GM23338 (cell line): ENCODE data around the gene BEGAIN. TPM values are rescaled to one million over a fixed set of nuclear protein-coding genes. Genes with fewer than 3 reads are reported as not detected.

Experiments
- ATAC-seq: fragments of 200-7000 bp; cut with Tn5 transposase; 3 replicates; pipeline ENCODE4 v1.9.1; 2020
- DNase-seq: peaks from one replicate; pipeline ENCODE4 v3.0.0-alpha.2; 2015; ENCODE audit warnings: low spot score
- H2AFZ ChIP-seq: fragments of 200-600 bp; sonication (generic); 2 replicates; pipeline ENCODE4 v1.8.0; 2016; ENCODE audit warnings: antibody characterized with exemption, mild to moderate bottlenecking, moderate library complexity
- H3F3A ChIP-seq: fragments of 200-600 bp; sonication (generic); replicated peaks from 2 replicates; pipeline ENCODE4 v1.8.0; 2017; ENCODE audit warnings: antibody characterized with exemption, mixed run types, low read depth
- H3K27ac ChIP-seq: fragments of 200-600 bp; sonication (generic); 2 replicates; pipeline ENCODE4 v1.6.1; 2016; ENCODE audit warnings: low read depth
- H3K27me3 ChIP-seq: fragments of 200-600 bp; sonication (generic); 2 replicates; pipeline ENCODE4 v1.8.0; 2016; ENCODE audit warnings: mild to moderate bottlenecking, mixed run types, moderate library complexity; ENCODE audit not compliant: insufficient read depth
- H3K36me3 ChIP-seq: fragments of 200-600 bp; sonication (generic); 2 replicates; pipeline ENCODE4 v1.8.0; 2016; ENCODE audit warnings: mild to moderate bottlenecking; ENCODE audit not compliant: insufficient read depth
- H3K4me1 ChIP-seq: fragments of 200-600 bp; sonication (generic); 2 replicates; pipeline ENCODE4 v1.8.0; 2016; ENCODE audit warnings: mild to moderate bottlenecking, moderate library complexity; ENCODE audit not compliant: insufficient read depth
- H3K4me2 ChIP-seq: fragments of 200-600 bp; sonication (generic); 2 replicates; pipeline ENCODE4 v1.7.1; 2017; ENCODE audit warnings: mixed run types
- H3K4me3 ChIP-seq: fragments of 200-600 bp; sonication (generic); 2 replicates; pipeline ENCODE4 v1.6.1; 2016; ENCODE audit warnings: mixed run types
- H3K79me2 ChIP-seq: fragments of 200-600 bp; sonication (generic); replicated peaks from 2 replicates; pipeline ENCODE4 v1.8.0; 2017; ENCODE audit warnings: mild to moderate bottlenecking; ENCODE audit not compliant: insufficient read depth
- H3K9me2 ChIP-seq: fragments of 200-600 bp; sonication (generic); 2 replicates; pipeline ENCODE4 v1.8.0; 2017; ENCODE audit not compliant: insufficient read depth
- H4K20me1 ChIP-seq: fragments of 200-600 bp; sonication (generic); replicated peaks from 2 replicates; pipeline ENCODE4 v1.8.0; 2017; ENCODE audit warnings: mild to moderate bottlenecking; ENCODE audit not compliant: insufficient read depth
- H3K27ac Mint-ChIP-seq: 2 replicates; pipeline ENCODE4 v1.8.0; 2020; ENCODE audit warnings: inconsistent platforms, mild to moderate bottlenecking, moderate library complexity, mixed read lengths
- H3K27me3 Mint-ChIP-seq: 3 replicates; pipeline ENCODE4 v1.8.0; 2022; ENCODE audit warnings: low read depth, mild to moderate bottlenecking, moderate library complexity, mixed read lengths, inconsistent platforms; ENCODE audit not compliant: insufficient read depth, poor library complexity
- H3K36me3 Mint-ChIP-seq: 3 replicates; pipeline ENCODE4 v1.8.0; 2021; ENCODE audit warnings: low read depth, mild to moderate bottlenecking, inconsistent platforms, moderate library complexity, mixed read lengths
- H3K4me1 Mint-ChIP-seq: 3 replicates; pipeline ENCODE4 v1.8.0; 2020; ENCODE audit warnings: mild to moderate bottlenecking, inconsistent platforms, mixed read lengths
- H3K4me3 Mint-ChIP-seq: 3 replicates; pipeline ENCODE4 v1.8.0; 2021; ENCODE audit warnings: moderate library complexity, mild to moderate bottlenecking, inconsistent platforms, mixed read lengths
- H3K9me3 Mint-ChIP-seq: 3 replicates; pipeline ENCODE4 v1.8.0; 2020; ENCODE audit warnings: moderate library complexity, mild to moderate bottlenecking, inconsistent platforms, mixed read lengths
- CTCF ChIP-seq, 2 experiments: fragments of 200-600 bp in 1 of 2; sonication (generic) in 1 of 2; conservative IDR thresholded peaks; 2 replicates each; pipeline versions ENCODE4 v1.5.1 to v1.6.1; 2016 to 2017; ENCODE audit warnings: antibody characterized with exemption in 2 of 2, low read depth in 2 of 2, mild to moderate bottlenecking in 2 of 2, moderate library complexity in 1 of 2
- ZNF331 ChIP-seq: fragments of 250-450 bp; sonication (Bioruptor Pico); IDR thresholded peaks from 2 replicates; pipeline ENCODE4 v1.5.0; 2020; ENCODE audit warnings: low read depth, mild to moderate bottlenecking, moderate library complexity
- polyA plus RNA-seq: library from polyadenylated mRNA; unstranded; fragments of >200 nt; fragmentation: Nextera tagmentation; extraction: Ambion mirVana; gene quantifications from 2 replicates; pipeline ENCODE4 v1.2.1, GENCODE V29; 2016
- small RNA-seq: library from RNA; depleted of rRNA; stranded (forward); fragments of <200 nt; gene quantifications from one replicate; pipeline ENCODE3, GENCODE V24; 2014; ENCODE audit warnings: low replicate concordance
- total RNA-seq: library from RNA; depleted of rRNA; stranded (reverse); fragments of >200 nt; shearing (Covaris generic); gene quantifications from 2 replicates; pipeline ENCODE4 v1.2.3, GENCODE V29; 2014; rRNA removed
- TF ChIP-seq, protein P1 (sequence below): fragments of 250-450 bp; sonication (Bioruptor Pico); IDR thresholded peaks from 2 replicates; pipeline ENCODE4 v1.5.0; 2020; ENCODE audit warnings: mild to moderate bottlenecking, moderate library complexity

BEGAIN gene
- total and polyA plus RNA-seq, 2 experiments from 2014 or later, result 0.60 to 2.4 TPM

- no peak for TF ChIP-seq CTCF (conservative IDR thresholded peaks at IDR 0.05; ENCODE audit: low read depth in 2 of 2)
Observed at GRCh38 chr14:100488057-100488456, 99.2 kb downstream of the BEGAIN start (continued).

DNA sequence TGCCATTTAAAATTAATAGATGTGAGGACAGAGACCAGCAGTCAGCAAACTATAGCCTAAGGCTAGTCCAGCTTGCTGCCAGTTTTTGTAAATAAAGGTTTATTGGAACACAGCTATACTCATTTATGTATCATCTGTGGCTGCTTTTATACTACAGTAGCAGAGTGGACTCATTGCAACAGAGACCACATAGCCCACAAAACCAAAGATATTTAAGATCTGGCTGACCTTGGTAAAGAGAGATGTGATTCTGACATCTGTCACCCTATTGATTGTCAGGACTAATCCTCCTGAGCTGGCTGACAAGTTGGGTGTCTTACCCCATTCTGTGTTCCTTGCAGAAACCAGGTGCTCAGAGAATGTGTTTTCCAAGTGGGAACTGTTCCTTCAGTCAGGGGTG, 99.9 kb downstream of the BEGAIN start:
- H3K27ac Mint-ChIP-seq, result no peak overlapping the region
- no peak for DNase-seq
- Histone ChIP-seq H3K27ac (no peak overlapping the region), H3K27me3 (no peaks in the 10 kb centered on the region), H3K79me2 (no peaks in the 10 kb centered on the region), H3K4me3 (no peak overlapping the region), H3K36me3 (no peaks in the 10 kb centered on the region), H3K4me2 (no peak overlapping the region), H2AFZ (no peak overlapping the region), H3K9me2 (no peaks in the 10 kb centered on the region), H3F3A (no peaks in the 10 kb centered on the region), H4K20me1 (peaks cover 8% of the 10 kb centered on the region; the same call in 1 of the 2 replicates), H3K4me1 (no peaks in the 10 kb centered on the region)
- H3K9me3 Mint-ChIP-seq, result no peaks in the 10 kb centered on the region
- peaks cover 4% of the 10 kb centered on the region; the same call in 2 of the 3 replicates for H3K4me1 Mint-ChIP-seq
- no peaks in the 10 kb centered on the region for H3K36me3 Mint-ChIP-seq
- no peak for TF ChIP-seq ZNF331 (CRISPR knock-in tag)
- TF ChIP-seq, protein P1, sequence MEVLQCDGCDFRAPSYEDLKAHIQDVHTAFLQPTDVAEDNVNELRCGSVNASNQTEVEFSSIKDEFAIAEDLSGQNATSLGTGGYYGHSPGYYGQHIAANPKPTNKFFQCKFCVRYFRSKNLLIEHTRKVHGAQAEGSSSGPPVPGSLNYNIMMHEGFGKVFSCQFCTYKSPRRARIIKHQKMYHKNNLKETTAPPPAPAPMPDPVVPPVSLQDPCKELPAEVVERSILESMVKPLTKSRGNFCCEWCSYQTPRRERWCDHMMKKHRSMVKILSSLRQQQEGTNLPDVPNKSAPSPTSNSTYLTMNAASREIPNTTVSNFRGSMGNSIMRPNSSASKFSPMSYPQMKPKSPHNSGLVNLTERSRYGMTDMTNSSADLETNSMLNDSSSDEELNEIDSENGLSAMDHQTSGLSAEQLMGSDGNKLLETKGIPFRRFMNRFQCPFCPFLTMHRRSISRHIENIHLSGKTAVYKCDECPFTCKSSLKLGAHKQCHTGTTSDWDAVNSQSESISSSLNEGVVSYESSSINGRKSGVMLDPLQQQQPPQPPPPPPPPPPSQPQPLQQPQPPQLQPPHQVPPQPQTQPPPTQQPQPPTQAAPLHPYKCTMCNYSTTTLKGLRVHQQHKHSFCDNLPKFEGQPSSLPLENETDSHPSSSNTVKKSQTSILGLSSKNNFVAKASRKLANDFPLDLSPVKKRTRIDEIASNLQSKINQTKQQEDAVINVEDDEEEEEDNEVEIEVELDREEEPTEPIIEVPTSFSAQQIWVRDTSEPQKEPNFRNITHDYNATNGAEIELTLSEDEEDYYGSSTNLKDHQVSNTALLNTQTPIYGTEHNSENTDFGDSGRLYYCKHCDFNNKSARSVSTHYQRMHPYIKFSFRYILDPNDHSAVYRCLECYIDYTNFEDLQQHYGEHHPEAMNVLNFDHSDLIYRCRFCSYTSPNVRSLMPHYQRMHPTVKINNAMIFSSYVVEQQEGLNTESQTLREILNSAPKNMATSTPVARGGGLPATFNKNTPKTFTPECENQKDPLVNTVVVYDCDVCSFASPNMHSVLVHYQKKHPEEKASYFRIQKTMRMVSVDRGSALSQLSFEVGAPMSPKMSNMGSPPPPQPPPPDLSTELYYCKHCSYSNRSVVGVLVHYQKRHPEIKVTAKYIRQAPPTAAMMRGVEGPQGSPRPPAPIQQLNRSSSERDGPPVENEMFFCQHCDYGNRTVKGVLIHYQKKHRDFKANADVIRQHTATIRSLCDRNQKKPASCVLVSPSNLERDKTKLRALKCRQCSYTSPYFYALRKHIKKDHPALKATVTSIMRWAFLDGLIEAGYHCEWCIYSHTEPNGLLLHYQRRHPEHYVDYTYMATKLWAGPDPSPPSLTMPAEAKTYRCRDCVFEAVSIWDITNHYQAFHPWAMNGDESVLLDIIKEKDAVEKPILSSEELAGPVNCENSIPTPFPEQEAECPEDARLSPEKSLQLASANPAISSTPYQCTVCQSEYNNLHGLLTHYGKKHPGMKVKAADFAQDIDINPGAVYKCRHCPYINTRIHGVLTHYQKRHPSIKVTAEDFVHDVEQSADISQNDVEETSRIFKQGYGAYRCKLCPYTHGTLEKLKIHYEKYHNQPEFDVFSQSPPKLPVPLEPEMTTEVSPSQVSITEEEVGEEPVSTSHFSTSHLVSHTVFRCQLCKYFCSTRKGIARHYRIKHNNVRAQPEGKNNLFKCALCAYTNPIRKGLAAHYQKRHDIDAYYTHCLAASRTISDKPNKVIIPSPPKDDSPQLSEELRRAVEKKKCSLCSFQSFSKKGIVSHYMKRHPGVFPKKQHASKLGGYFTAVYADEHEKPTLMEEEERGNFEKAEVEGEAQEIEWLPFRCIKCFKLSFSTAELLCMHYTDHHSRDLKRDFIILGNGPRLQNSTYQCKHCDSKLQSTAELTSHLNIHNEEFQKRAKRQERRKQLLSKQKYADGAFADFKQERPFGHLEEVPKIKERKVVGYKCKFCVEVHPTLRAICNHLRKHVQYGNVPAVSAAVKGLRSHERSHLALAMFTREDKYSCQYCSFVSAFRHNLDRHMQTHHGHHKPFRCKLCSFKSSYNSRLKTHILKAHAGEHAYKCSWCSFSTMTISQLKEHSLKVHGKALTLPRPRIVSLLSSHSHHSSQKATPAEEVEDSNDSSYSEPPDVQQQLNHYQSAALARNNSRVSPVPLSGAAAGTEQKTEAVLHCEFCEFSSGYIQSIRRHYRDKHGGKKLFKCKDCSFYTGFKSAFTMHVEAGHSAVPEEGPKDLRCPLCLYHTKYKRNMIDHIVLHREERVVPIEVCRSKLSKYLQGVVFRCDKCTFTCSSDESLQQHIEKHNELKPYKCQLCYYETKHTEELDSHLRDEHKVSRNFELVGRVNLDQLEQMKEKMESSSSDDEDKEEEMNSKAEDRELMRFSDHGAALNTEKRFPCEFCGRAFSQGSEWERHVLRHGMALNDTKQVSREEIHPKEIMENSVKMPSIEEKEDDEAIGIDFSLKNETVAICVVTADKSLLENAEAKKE, result no peak
- H3K4me3 Mint-ChIP-seq, result no peak overlapping the region
- H3K27me3 Mint-ChIP-seq, result no peaks in the 10 kb centered on the region
- no peak for ATAC-seq

Small RNA genes lying within 50 kb of the gene (small RNA-seq; reads per million reads assigned to genes)
- gene RN7SKP92, result not detected

Other genes with a start within 250 kb of the BEGAIN start
- 13.1 and 15.9 TPM in 2 replicates for gene WDR25, start 210.9 kb downstream of the BEGAIN start, total RNA-seq
- gene WDR25, start 210.9 kb downstream of the BEGAIN start, polyA plus RNA-seq, result 7.8 and 8.5 TPM in 2 replicates
- gene DLK1, start 139.5 kb upstream of the BEGAIN start, total RNA-seq, result 0.54 and 1.1 TPM in 2 replicates
- gene DLK1, start 139.5 kb upstream of the BEGAIN start, polyA plus RNA-seq, result 0.70 and 1.2 TPM in 2 replicates
- not detected in 2 replicates for gene MEG3, start 238.7 kb upstream of the BEGAIN start, total RNA-seq
- not detected in 2 replicates for gene MEG3, start 238.7 kb upstream of the BEGAIN start, polyA plus RNA-seq